Adrenal gland (tissue), 12 donors: ENCODE data around the gene RBPJL. TPM values are rescaled to one million over a fixed set of nuclear protein-coding genes. Genes with fewer than 3 reads are reported as not detected.

Experiments used
- DNase-seq, 7 donors: peaks; one replicate each; pipeline ENCODE4 v3.0.0-alpha.2; 2019 to 2020
- H3K27ac ChIP-seq, 5 donors: fragments of 200-600 bp; sonication (generic) in 4 of 5; 1 replicate in 3 of 5; 2 replicates in 2 of 5; pipeline versions ENCODE4 v1.5.1 to v1.8.0; 2016 to 2020; ENCODE audit warnings: mild to moderate bottlenecking in 1 of 5
- H3K27me3 ChIP-seq: fragments of 200-600 bp; 2 replicates; pipeline ENCODE4 v1.8.0; 2021
- H3K36me3 ChIP-seq, 2 donors: fragments of 200-600 bp; replicated peaks in 1 of 2; 1 replicate in 1 of 2; 2 replicates in 1 of 2; pipeline versions ENCODE4 v1.5.1 to v1.8.0; 2018 to 2022
- H3K4me1 ChIP-seq, 2 donors: fragments of 200-600 bp; replicated peaks in 1 of 2; 1 replicate in 1 of 2; 2 replicates in 1 of 2; pipeline versions ENCODE4 v1.5.1 to v1.8.0; 2018 to 2021
- H3K4me3 ChIP-seq, 4 donors: fragments of 200-600 bp; sonication (generic) in 3 of 4; one replicate each; pipeline ENCODE4 v1.5.1; 2016 to 2018
- H3K9me3 ChIP-seq, 3 donors: fragments of 200-600 bp; sonication (generic) in 1 of 3; replicated peaks in 1 of 3; 1 replicate in 2 of 3; 2 replicates in 1 of 3; pipeline versions ENCODE4 v1.5.1 to v1.8.0; 2016 to 2021
- CTCF ChIP-seq, 6 experiments: fragments of 450-650 bp in 4 of 6; fragments of 200-600 bp in 2 of 6; sonication (generic) in 1 of 6; IDR thresholded peaks; 1 replicate in 5 of 6; 2 replicates in 1 of 6; pipeline versions ENCODE4 v1.5.1 to v1.8.0; 2016 to 2021; ENCODE audit warnings: antibody characterized with exemption in 6 of 6, mild to moderate bottlenecking in 2 of 6, moderate library complexity in 1 of 6
- POLR2A ChIP-seq, 2 donors: fragments of 450-650 bp; IDR thresholded peaks; one replicate each; pipeline ENCODE4 v1.6.1; 2017; ENCODE audit warnings: antibody characterized with exemption in 2 of 2, mild to moderate bottlenecking in 2 of 2, moderate library complexity in 1 of 2
- WGBS, 4 donors: extraction: QIAGEN DNeasy Blood & Tissue Kit in 2 of 4; methylation state at CpG; one replicate each; pipeline versions ENCODE4 v1.1.5 to v1.1.7; 2013 to 2017; 5-methylcytosine and 5-hydroxymethylcytosine counted together
- intact Hi-C, 2 donors: fragments of 100-400 bp; cut with DNase I; formaldehyde crosslinking; loops; one replicate each; pipeline versions ENCODE4 v1.14.1 to v1.15.0; 2022 to 2023
- polyA plus RNA-seq, 3 donors: library from polyadenylated mRNA; stranded (reverse); fragments of 200-250 nt in 2 of 3; fragments of 350-450 nt in 1 of 3; fragmentation: Illumina TruSeq in 1 of 3; extraction: RNeasy Lipid Tissue Mini Kit (QIAGEN cat#74804) in 1 of 3; gene quantifications; one replicate each; pipeline ENCODE4 v1.2.3, GENCODE V29; 2013 to 2014
- total RNA-seq, 9 donors: library from RNA; depleted of rRNA in 4 of 9; stranded (reverse); fragments of >200 nt in 4 of 9; fragments of 120-200 nt in 1 of 9; fragmentation: NEBNext Ultra II Directional in 1 of 9; extraction: Animal tissue kit (Norgen Biotek cat#: 25700) in 1 of 9; gene quantifications; one replicate each; pipeline versions ENCODE4 v1.1.0 to v1.2.4, GENCODE V29; 2013 to 2023
- donor health status: healthy with polysubstance abuse.
- donor health status: Bipolar disorder and iron deficiency.
- donor health status: DM: yes; HTN: yes; CAD: no.
- donor health status: DM: no; HTN: no; CAD: no.
- donor health status: DM: no; HTN: no; CAD: no.
- donor health status: DM: yes; HTN: yes; CAD: no.

Gene RBPJL
- total and polyA plus RNA-seq, 12 donors, result 0.03 to 0.06 TPM; not detected in 10

- H3K27me3 ChIP-seq, result peaks cover 11% of the 10 kb centered on the region
- peak; percentile 68 to 87 (median 80) for DNase-seq
- H3K9me3 ChIP-seq, result no peaks in the 10 kb centered on the region
- TF ChIP-seq CTCF (IDR thresholded peaks at IDR 0.05) (peak; percentile 66 to 90 (median 85)), POLR2A (IDR thresholded peaks at IDR 0.05) (no peak)
- H3K36me3 ChIP-seq, result no peaks in the 10 kb centered on the region
- peak overlapping the region in 2 of 4 donors; percentile 30 to 60 for H3K4me3 ChIP-seq
- 4 to 9% (median 7%) methylated on average over 49 to 79 of the region's 79 CpGs for WGBS, 4 donors
- intact Hi-C loops, result no loop called here
- peak overlapping the region in 1 of 5 donors; percentile 31 for H3K27ac ChIP-seq
- H3K4me1 ChIP-seq, result peaks cover 0 to 9% of the 10 kb centered on the region in 2 donors
These were observed 13.3 kb upstream of the RBPJL start for GRCh38 chr20:45293041-45294002.

GRCh38 chr20:45294003-45294368, 12.7 kb upstream of the RBPJL start:
- Histone ChIP-seq H3K4me1 (peaks cover 0 to 9% of the 10 kb centered on the region in 2 donors), H3K4me3 (no peak overlapping the region), H3K27ac (no peak overlapping the region), H3K27me3 (peaks cover 11% of the 10 kb centered on the region), H3K9me3 (no peaks in the 10 kb centered on the region), H3K36me3 (no peaks in the 10 kb centered on the region)
- peak in 1 of 6 experiments; percentile 9 for TF ChIP-seq CTCF (IDR thresholded peaks at IDR 0.05)
- no peak for TF ChIP-seq POLR2A (IDR thresholded peaks at IDR 0.05)
- intact Hi-C loops, result no loop called here
- 38 to 86% (median 51%) methylated on average over 4 to 5 of the region's 5 CpGs for whole genome bisulfite sequencing, 4 donors
- no peak for DNase-seq

GRCh38 chr20:45294659-45295058, 12.0 kb upstream of the RBPJL start:
- Histone ChIP-seq H3K4me1 (peaks cover 0 to 9% of the 10 kb centered on the region in 2 donors), H3K36me3 (no peaks in the 10 kb centered on the region), H3K27ac (no peak overlapping the region), H3K9me3 (no peaks in the 10 kb centered on the region), H3K27me3 (peaks cover 11% of the 10 kb centered on the region), H3K4me3 (no peak overlapping the region)
- WGBS, 4 donors, result 92 to 100% (median 94%) methylated on average over 1 of the region's 1 CpG
- DNase-seq, result no peak
- intact Hi-C loops, result no loop called here
- TF ChIP-seq CTCF (IDR thresholded peaks at IDR 0.05) (no peak), POLR2A (IDR thresholded peaks at IDR 0.05) (no peak)

GRCh38 chr20:45297786-45298497, 8.7 kb upstream of the RBPJL start:
- H3K4me3 ChIP-seq, result no peak overlapping the region
- intact Hi-C loops, result no loop called here
- H3K27me3 ChIP-seq, result peaks cover 11% of the 10 kb centered on the region
- no peak for TF ChIP-seq POLR2A (IDR thresholded peaks at IDR 0.05)
- TF ChIP-seq CTCF (IDR thresholded peaks at IDR 0.05), result no peak
- WGBS, 4 donors, result 89 to 93% (median 91%) methylated on average over 29 to 52 of the region's 52 CpGs
- H3K9me3 ChIP-seq, result no peaks in the 10 kb centered on the region
- no peak overlapping the region for H3K27ac ChIP-seq
- DNase-seq, result no peak
- no peaks in the 10 kb centered on the region for H3K36me3 ChIP-seq
- H3K4me1 ChIP-seq, result peaks cover 0 to 9% of the 10 kb centered on the region in 2 donors
